Subcutaneous adipose tissue (tissue), 4 donors: ENCODE data around the gene EPB41L3. TPM values are rescaled to one million over a fixed set of nuclear protein-coding genes. Genes with fewer than 3 reads are reported as not detected.

ENCODE experiments used
- CTCF ChIP-seq: fragments of 450-650 bp; IDR thresholded peaks from one replicate; pipeline ENCODE4 v1.5.1; 2016; ENCODE audit warnings: low read depth, mild to moderate bottlenecking, control low read depth, antibody characterized with exemption, moderate library complexity
- total RNA-seq, 4 donors: library from RNA; depleted of rRNA; stranded (reverse); fragments of >200 nt; gene quantifications; one replicate each; pipeline ENCODE4 v1.1.0, GENCODE V29; 2016

The EPB41L3 gene
- total RNA-seq, 4 donors from 2014 or later, result 82.1 to 225 (median 164) TPM

- no peak for TF ChIP-seq CTCF
Observed at GRCh38 chr18:5413447-5413846, 130.3 kb downstream of the EPB41L3 start.

GRCh38 chr18:5410582-5410981 is 133.2 kb downstream of the EPB41L3 start:
- TF ChIP-seq CTCF, result no peak

GRCh38 chr18:5398269-5398668 is 145.5 kb downstream of the EPB41L3 start:
- no peak for TF ChIP-seq CTCF

GRCh38 chr18:5397102-5397501 is 146.7 kb downstream of the EPB41L3 start:
- TF ChIP-seq CTCF, result no peak

GRCh38 chr18:5395860-5396448 is 147.8 kb downstream of the EPB41L3 start:
- TF ChIP-seq CTCF, result no peak

GRCh38 chr18:5393779-5394178 is 150.0 kb downstream of the EPB41L3 start:
- no peak for TF ChIP-seq CTCF

- no peak for TF ChIP-seq CTCF
Observed at GRCh38 chr18:5391409-5391808, 152.4 kb downstream of the EPB41L3 start.

- no peak for TF ChIP-seq CTCF
Observed at GRCh38 chr18:5389356-5389755, 154.4 kb downstream of the EPB41L3 start.
